Mucosa of descending colon (tissue), 3 donors: ENCODE results near the gene SLC19A2. TPM values are rescaled to one million over a fixed set of nuclear protein-coding genes. Genes with fewer than 3 reads are reported as not detected.

Experiments used
- ATAC-seq: fragments of 200-7000 bp; cut with Tn5 transposase; one replicate; pipeline ENCODE4 v1.9.1; 2020; ENCODE audit warnings: mild to moderate bottlenecking, moderate library complexity
- DNase-seq, 3 donors: peaks; one replicate each; pipeline ENCODE4 v3.0.0-alpha.2; 2020
- H3K36me3 ChIP-seq: fragments of 200-600 bp; one replicate; pipeline ENCODE4 v1.8.0; 2021; ENCODE audit warnings: low read depth, mild to moderate bottlenecking
- H3K4me1 ChIP-seq: fragments of 200-600 bp; one replicate; pipeline ENCODE4 v1.8.0; 2021; ENCODE audit warnings: low read depth, mild to moderate bottlenecking
- H3K4me3 ChIP-seq: fragments of 200-600 bp; one replicate; pipeline ENCODE4 v1.8.0; 2021; ENCODE audit warnings: mild to moderate bottlenecking
- H3K9me3 ChIP-seq: fragments of 200-600 bp; one replicate; pipeline ENCODE4 v1.8.0; 2021; ENCODE audit warnings: mild to moderate bottlenecking
- intact Hi-C, 2 donors: fragments of 100-400 bp; cut with DNase I in 1 of 2; cut with micrococcal nuclease in 1 of 2; formaldehyde crosslinking; loops; one replicate each; pipeline versions ENCODE4 v1.11.0 to v1.11.1; 2022; cut with DNase I, micrococcal nuclease
- total RNA-seq, 3 donors: library from RNA; stranded (reverse); fragmentation: NEBNext Ultra II Directional in 2 of 3; extraction: Animal tissue kit (Norgen Biotek cat#: 25700) in 2 of 3; gene quantifications; one replicate each; pipeline versions ENCODE4 v1.2.1 to v1.2.4, GENCODE V29; 2021 to 2023
- TF ChIP-seq, protein P1 (sequence below): fragments of 200-600 bp; IDR thresholded peaks from one replicate; pipeline ENCODE4 v1.8.0; 2022; ENCODE audit warnings: antibody characterized with exemption, mild to moderate bottlenecking
- donor health status: DM: no; HTN: no; CAD: no; lungs with moderate emphysema.
- donor health status: DM: no; HTN: no; CAD: no.
- donor health status: DM: no; HTN: yes; CAD: no.

The SLC19A2 gene
- total RNA-seq, 3 donors from 2014 or later, result 5.5 to 11.1 (median 7.3) TPM

GRCh38 chr1:169478094-169478672 lies 7.6 kb downstream of the SLC19A2 start:
- no peak overlapping the region for H3K4me3 ChIP-seq
- TF ChIP-seq, protein P1, sequence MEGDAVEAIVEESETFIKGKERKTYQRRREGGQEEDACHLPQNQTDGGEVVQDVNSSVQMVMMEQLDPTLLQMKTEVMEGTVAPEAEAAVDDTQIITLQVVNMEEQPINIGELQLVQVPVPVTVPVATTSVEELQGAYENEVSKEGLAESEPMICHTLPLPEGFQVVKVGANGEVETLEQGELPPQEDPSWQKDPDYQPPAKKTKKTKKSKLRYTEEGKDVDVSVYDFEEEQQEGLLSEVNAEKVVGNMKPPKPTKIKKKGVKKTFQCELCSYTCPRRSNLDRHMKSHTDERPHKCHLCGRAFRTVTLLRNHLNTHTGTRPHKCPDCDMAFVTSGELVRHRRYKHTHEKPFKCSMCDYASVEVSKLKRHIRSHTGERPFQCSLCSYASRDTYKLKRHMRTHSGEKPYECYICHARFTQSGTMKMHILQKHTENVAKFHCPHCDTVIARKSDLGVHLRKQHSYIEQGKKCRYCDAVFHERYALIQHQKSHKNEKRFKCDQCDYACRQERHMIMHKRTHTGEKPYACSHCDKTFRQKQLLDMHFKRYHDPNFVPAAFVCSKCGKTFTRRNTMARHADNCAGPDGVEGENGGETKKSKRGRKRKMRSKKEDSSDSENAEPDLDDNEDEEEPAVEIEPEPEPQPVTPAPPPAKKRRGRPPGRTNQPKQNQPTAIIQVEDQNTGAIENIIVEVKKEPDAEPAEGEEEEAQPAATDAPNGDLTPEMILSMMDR, result no peak
- H3K36me3 ChIP-seq, result no peaks in the 10 kb centered on the region
- no peak for DNase-seq
- intact Hi-C loops, result no loop called here
- peaks cover under 1% of the 10 kb centered on the region for H3K4me1 ChIP-seq
- no peaks in the 10 kb centered on the region for H3K9me3 ChIP-seq
- ATAC-seq, result no peak

- DNase-seq, result no peak
- H3K4me3 ChIP-seq, result no peak overlapping the region
- H3K4me1 ChIP-seq, result no peaks in the 10 kb centered on the region
- H3K9me3 ChIP-seq, result no peaks in the 10 kb centered on the region
- no peak for ATAC-seq
- TF ChIP-seq, protein P1, result no peak
- intact Hi-C loops, result no loop called here
- H3K36me3 ChIP-seq, result no peaks in the 10 kb centered on the region
These were observed 9.8 kb downstream of the SLC19A2 start for GRCh38 chr1:169475806-169476387.

DNA sequence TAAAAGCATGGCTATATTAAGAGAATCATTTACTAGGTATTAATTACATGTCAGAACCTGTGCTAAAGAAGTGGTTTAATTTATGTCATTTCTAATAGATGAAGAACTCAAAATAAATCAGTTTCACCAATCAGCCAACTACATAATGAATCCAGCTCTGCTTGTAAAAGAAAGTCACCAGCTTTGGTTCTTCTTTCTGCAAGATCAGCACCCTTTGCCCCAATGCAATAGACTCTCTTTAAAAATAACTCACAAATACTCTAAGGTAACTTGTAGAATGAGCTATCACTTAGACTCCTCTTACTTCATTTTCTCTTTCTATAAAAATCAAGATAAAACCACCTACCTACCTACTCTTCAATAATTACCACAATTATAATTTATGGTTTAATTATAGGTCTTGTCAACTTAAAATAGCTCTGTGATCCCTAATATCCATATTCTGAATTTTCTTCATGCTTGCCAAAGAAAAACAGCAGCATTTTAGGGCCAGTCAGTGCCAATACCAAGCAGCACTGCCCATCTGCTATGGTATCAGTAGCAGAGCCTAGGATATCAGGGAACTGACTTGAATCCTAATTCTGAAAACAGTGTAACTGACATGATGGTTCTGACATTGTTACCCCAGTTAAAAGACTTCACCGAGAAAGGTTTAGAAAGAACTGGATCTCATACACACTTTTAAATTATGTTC lies 11.3 kb downstream of the SLC19A2 start:
- Histone ChIP-seq H3K9me3 (no peaks in the 10 kb centered on the region), H3K4me3 (no peak overlapping the region), H3K36me3 (no peaks in the 10 kb centered on the region), H3K4me1 (no peaks in the 10 kb centered on the region)
- DNase-seq, result no peak
- intact Hi-C loops, result no loop called here
- TF ChIP-seq, protein P1, result no peak
- no peak for ATAC-seq

- DNase-seq (no peak), ATAC-seq (no peak)
- Histone ChIP-seq H3K36me3 (no peaks in the 10 kb centered on the region), H3K4me1 (no peaks in the 10 kb centered on the region), H3K4me3 (no peak overlapping the region), H3K9me3 (no peaks in the 10 kb centered on the region)
- intact Hi-C loops, result no loop called here
- TF ChIP-seq, protein P1, result no peak
These were observed 12.4 kb downstream of the SLC19A2 start for GRCh38 chr1:169473347-169473746.

- no peak for DNase-seq
- Histone ChIP-seq H3K9me3 (no peaks in the 10 kb centered on the region), H3K4me1 (no peaks in the 10 kb centered on the region), H3K36me3 (no peaks in the 10 kb centered on the region), H3K4me3 (no peak overlapping the region)
- TF ChIP-seq, protein P1, result no peak
- intact Hi-C loops, result no loop called here
- no peak for ATAC-seq
These were observed 13.0 kb downstream of the SLC19A2 start for GRCh38 chr1:169472738-169473137.
